CD4-positive, alpha-beta T cell (primary cell): ENCODE results near the gene TNF. TPM values are rescaled to one million over a fixed set of nuclear protein-coding genes. Genes with fewer than 3 reads are reported as not detected.

ENCODE experiments used
- ATAC-seq: fragments of 200-7000 bp; cut with Tn5 transposase; one replicate; pipeline ENCODE4 v1.10.0; 2022; ENCODE audit warnings: mild to moderate bottlenecking; ENCODE audit not compliant: poor library complexity
- CTCF ChIA-PET: fragments of 350-600 bp; sonication (Branson Sonifier 250); formaldehyde crosslinking; loops from one replicate; lab custom pipeline; 2021; ENCODE audit warnings: antibody characterized with exemption, inconsistent platforms; lab: Charles Lee
- POLR2A ChIA-PET: fragments of 350-600 bp; sonication (Branson Sonifier 250); formaldehyde crosslinking; loops from one replicate; lab custom pipeline; 2021; ENCODE audit warnings: antibody characterized with exemption, inconsistent platforms; lab: Charles Lee
- DNase-seq, 14 experiments: peaks; one replicate each; pipeline ENCODE4 v3.0.0-alpha.2; 2013 to 2020; ENCODE audit warnings: mixed read lengths in 2 of 14
- H3K27ac ChIP-seq, 2 donors: one replicate each; pipeline versions ENCODE4 v1.5.1 to v1.7.0; 2013; ENCODE audit warnings: low read length in 2 of 2, low read depth in 1 of 2, mild to moderate bottlenecking in 1 of 2
- H3K27me3 ChIP-seq, 2 experiments: 1 replicate in 1 of 2; 2 replicates in 1 of 2; pipeline versions ENCODE4 v1.6.1 to v1.7.0; 2013; ENCODE audit warnings: low read length in 2 of 2, control low read depth in 1 of 2, mild to moderate bottlenecking in 1 of 2, moderate library complexity in 1 of 2; ENCODE audit not compliant: insufficient read depth in 2 of 2, control insufficient read depth in 1 of 2
- H3K36me3 ChIP-seq: one replicate; pipeline ENCODE4 v1.6.1; 2013; ENCODE audit warnings: low read length, control low read depth; ENCODE audit not compliant: insufficient read depth
- H3K4me1 ChIP-seq: one replicate; pipeline ENCODE4 v1.6.1; 2013; ENCODE audit warnings: low read length, control low read depth; ENCODE audit not compliant: insufficient read depth
- H3K4me3 ChIP-seq: one replicate; pipeline ENCODE4 v1.5.1; 2013; ENCODE audit warnings: mild to moderate bottlenecking, low read length, moderate library complexity
- H3K9me3 ChIP-seq, 2 experiments: 1 replicate in 1 of 2; 2 replicates in 1 of 2; pipeline versions ENCODE4 v1.6.1 to v1.7.0; 2013; ENCODE audit warnings: low read length in 2 of 2, mild to moderate bottlenecking in 2 of 2, control low read depth in 1 of 2, moderate library complexity in 1 of 2; ENCODE audit not compliant: control insufficient read depth in 1 of 2, insufficient read depth in 1 of 2
- H3K27ac Mint-ChIP-seq: one replicate; pipeline ENCODE4 v1.8.0; 2020; ENCODE audit warnings: mixed read lengths
- H3K27me3 Mint-ChIP-seq: one replicate; pipeline ENCODE4 v1.8.0; 2021; ENCODE audit warnings: mixed read lengths
- H3K36me3 Mint-ChIP-seq: one replicate; pipeline ENCODE4 v1.8.0; 2021; ENCODE audit warnings: low read depth, mixed read lengths
- H3K4me1 Mint-ChIP-seq: one replicate; pipeline ENCODE4 v1.8.0; 2021; ENCODE audit warnings: low read depth, mixed read lengths
- H3K4me3 Mint-ChIP-seq: one replicate; pipeline ENCODE4 v1.8.0; 2020; ENCODE audit warnings: mild to moderate bottlenecking, mixed read lengths
- H3K9me3 Mint-ChIP-seq: one replicate; pipeline ENCODE4 v1.8.0; 2020; ENCODE audit warnings: mixed read lengths
- CTCF ChIP-seq: fragments of 200-600 bp; IDR thresholded peaks from one replicate; pipeline ENCODE4 v1.8.0; 2022; ENCODE audit warnings: antibody characterized with exemption, mild to moderate bottlenecking
- intact Hi-C, 2 experiments: fragments of 100-400 bp; cut with DNase I in 1 of 2; cut with micrococcal nuclease in 1 of 2; formaldehyde crosslinking; loops; one replicate each; pipeline versions ENCODE4 v1.15.1 to v1.9.0; 2023 to 2025; cut with DNase I, micrococcal nuclease
- total RNA-seq, 174 experiments: library from RNA in 2 of 174; stranded (reverse) in 2 of 174; gene quantifications; one replicate each; pipeline ENCODE4 v1.2.3 and lab custom pipeline; 2021 to 2026

Gene TNF
- total RNA-seq, 2 experiments from 2014 or later = 33.1 to 34.2 TPM

GRCh38 chr6:31528821-31529328 is 46.5 kb upstream of the TNF start, which contains the start of gene MCCD1:
TSS of gene MCCD1 (plus strand) at chr6:31528962. CDS start at chr6:31529015, 53 bp downstream.
- Mint-ChIP-seq H3K9me3 (no peaks in the 10 kb centered on the region), H3K27me3 (no peaks in the 10 kb centered on the region), H3K4me3 (peak within 1 kb of the TSS; percentile 20), H3K36me3 (peaks cover 57% of the 10 kb centered on the region), H3K27ac (no peak within 1 kb of the TSS), H3K4me1 (no peaks in the 10 kb centered on the region)
- Histone ChIP-seq H3K27me3 (no peaks in the 10 kb centered on the region), H3K4me3 (no peak within 1 kb of the TSS), H3K4me1 (no peaks in the 10 kb centered on the region), H3K9me3 (no peaks in the 10 kb centered on the region), H3K27ac (no peak within 1 kb of the TSS), H3K36me3 (peaks cover 43% of the 10 kb centered on the region)
- no peak for TF ChIP-seq CTCF
- intact Hi-C loops = no loop called here
- ChIA-PET CTCF (interaction anchor here (0.6 to 1.0 kb wide), 3 partner anchors 12 to 69 kb away, joined by 3 to 4 read pairs (median 3); no protein-coding TSS in a partner anchor), POLR2A (interaction anchor here (1.1 to 3.3 kb wide), 3 partner anchors 10 to 70 kb away, joined by 3 to 14 read pairs (median 5); partner anchors contain the start of gene DDX39B)
- ATAC-seq (no peak), DNase-seq (no peak)

- peaks cover 50% of the 10 kb centered on the region for H3K36me3 ChIP-seq
- H3K4me1 ChIP-seq = no peaks in the 10 kb centered on the region
- no peaks in the 10 kb centered on the region for H3K27me3 ChIP-seq
- ChIA-PET CTCF (interaction anchor here (0.6 kb wide), 1 partner anchor 48 kb away, joined by 3 read pairs; no protein-coding TSS in a partner anchor), POLR2A (interaction anchor here (0.7 to 3.3 kb wide), 4 partner anchors 9 to 69 kb away, joined by 3 to 14 read pairs (median 4); partner anchors contain the start of gene DDX39B)
- no peaks in the 10 kb centered on the region for H3K27me3 Mint-ChIP-seq
- H3K4me3 Mint-ChIP-seq = peak overlapping the region; percentile 20
- no peaks in the 10 kb centered on the region for H3K9me3 Mint-ChIP-seq
- TF ChIP-seq CTCF = no peak
- H3K27ac ChIP-seq = no peak overlapping the region
- ATAC-seq (peak; percentile 7), DNase-seq (no peak)
- no peak overlapping the region for H3K4me3 ChIP-seq
- no peaks in the 10 kb centered on the region for H3K4me1 Mint-ChIP-seq
- peaks cover 64% of the 10 kb centered on the region for H3K36me3 Mint-ChIP-seq
- intact Hi-C loops = no loop called here
- no peaks in the 10 kb centered on the region for H3K9me3 ChIP-seq
- no peak overlapping the region for H3K27ac Mint-ChIP-seq
Measured at GRCh38 chr6:31529329-31530150, 45.8 kb upstream of the TNF start.

- ChIA-PET POLR2A (interaction anchor here (1.3 kb wide), 1 partner anchor 10 kb away, joined by 9 read pairs; the partner anchor contains the start of gene DDX39B), CTCF (no interaction called here)
- no peak overlapping the region for H3K4me3 Mint-ChIP-seq
- intact Hi-C loops = no loop called here
- no peak overlapping the region for H3K27ac Mint-ChIP-seq
- DNase-seq (no peak), ATAC-seq (no peak)
- TF ChIP-seq CTCF = no peak
- Histone ChIP-seq H3K9me3 (no peaks in the 10 kb centered on the region), H3K4me3 (no peak overlapping the region), H3K27me3 (no peaks in the 10 kb centered on the region), H3K4me1 (no peaks in the 10 kb centered on the region), H3K36me3 (peaks cover 61% of the 10 kb centered on the region), H3K27ac (no peak overlapping the region)
- H3K4me1 Mint-ChIP-seq = peaks cover 2% of the 10 kb centered on the region
- peaks cover 75% of the 10 kb centered on the region for H3K36me3 Mint-ChIP-seq
- no peaks in the 10 kb centered on the region for H3K27me3 Mint-ChIP-seq
- H3K9me3 Mint-ChIP-seq = no peaks in the 10 kb centered on the region
Measured at GRCh38 chr6:31530659-31531058, 44.7 kb upstream of the TNF start.
